ENCODE results near the gene ERCC2. TPM values are rescaled to one million over a fixed set of nuclear protein-coding genes. Genes with fewer than 3 reads are reported as not detected.

ERCC2 gene
- total and polyA plus RNA-seq, 2 experiments from 2014 or later: 33.3 to 81.1 TPM

DNA sequence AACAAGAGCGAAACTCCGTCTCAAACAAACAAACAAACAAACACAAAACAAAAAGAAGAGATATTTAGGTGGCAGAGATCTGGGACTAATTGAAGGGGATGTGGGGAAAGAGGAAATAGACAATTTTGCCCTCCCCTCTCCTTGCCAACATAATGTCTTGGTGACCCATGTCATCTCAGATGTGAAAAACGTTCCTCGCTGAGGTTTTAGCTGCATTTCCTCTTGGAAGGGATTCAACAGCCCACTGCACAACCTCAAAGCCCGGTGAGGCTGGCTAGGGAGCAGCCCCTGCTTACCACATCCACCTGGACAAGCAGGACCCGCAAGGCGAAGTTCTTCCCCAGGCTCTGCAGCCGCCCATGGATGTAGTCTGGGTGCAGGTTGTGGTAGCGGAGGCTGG is 48.4 kb upstream of the ERCC2 start (continued):
- TF ChIP-seq ZNF114 (CRISPR knock-in tag; IDR thresholded peaks at IDR 0.05): no peak

DNA sequence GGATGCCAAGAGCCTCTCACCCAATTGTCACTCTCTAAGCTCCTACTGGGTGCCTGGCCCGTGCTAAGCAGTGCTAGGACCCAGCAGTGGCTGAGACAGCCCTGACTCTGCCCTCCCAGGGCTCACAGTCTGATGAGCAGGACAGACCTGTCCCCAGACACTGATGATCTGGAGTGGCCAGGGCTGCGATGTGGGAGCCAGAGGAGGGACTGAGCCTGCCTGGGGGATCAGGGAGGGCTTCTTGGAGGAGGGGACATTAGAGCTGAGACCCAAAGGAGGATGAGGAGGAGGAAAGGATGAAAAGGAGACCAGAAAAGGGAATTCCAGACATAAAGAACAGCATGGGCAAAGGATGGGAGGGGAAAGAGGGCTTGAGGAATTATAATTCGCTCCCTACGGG is 46.8 kb upstream of the ERCC2 start:
- Histone ChIP-seq H3K4me2 (no peak overlapping the region), H3K79me2 (replicated peaks; ENCODE audit: insufficient read depth) (no peaks in the 10 kb centered on the region; the same call in 1 of the 2 replicates), H3K9me2 (ENCODE audit: insufficient read depth) (no peaks in the 10 kb centered on the region), H3K27ac (ENCODE audit: low read depth) (no peak overlapping the region), H3K27me3 (ENCODE audit: insufficient read depth) (no peaks in the 10 kb centered on the region), H3K4me3 (no peak overlapping the region), H3F3A (replicated peaks; ENCODE audit: low read depth) (no peaks in the 10 kb centered on the region), H3K36me3 (ENCODE audit: insufficient read depth) (no peaks in the 10 kb centered on the region; the same call in 1 of the 2 replicates), H2AFZ (no peak overlapping the region), H3K4me1 (ENCODE audit: insufficient read depth) (no peaks in the 10 kb centered on the region), H4K20me1 (replicated peaks; ENCODE audit: insufficient read depth) (peaks cover 2% of the 10 kb centered on the region; the same call in 1 of the 2 replicates)
- Mint-ChIP-seq H3K4me1 (peaks cover 4% of the 10 kb centered on the region), H3K27ac (no peak overlapping the region), H3K27me3 (ENCODE audit: insufficient read depth, low read depth, poor library complexity) (peaks cover 20% of the 10 kb centered on the region), H3K4me3 (no peak overlapping the region), H3K36me3 (ENCODE audit: low read depth) (peaks cover 57% of the 10 kb centered on the region), H3K9me3 (no peaks in the 10 kb centered on the region)
- ATAC-seq (no peak), DNase-seq (ENCODE audit: low spot score) (no peak)
- no peak for TF ChIP-seq POLR2AphosphoS5 (IDR thresholded peaks at IDR 0.05; ENCODE audit: low read depth)
- no peak for TF ChIP-seq ZNF114 (CRISPR knock-in tag; IDR thresholded peaks at IDR 0.05)
- TF ChIP-seq NANOG (IDR thresholded peaks at IDR 0.05; ENCODE audit: borderline replicate concordance): no peak
- TF ChIP-seq CREB1 (CRISPR knock-in tag; IDR thresholded peaks at IDR 0.05; ENCODE audit: low read depth): no peak
- no peak for TF ChIP-seq STAT1 (IDR thresholded peaks at IDR 0.05; ENCODE audit: unreplicated experiment)
- TF ChIP-seq, protein P1, sequence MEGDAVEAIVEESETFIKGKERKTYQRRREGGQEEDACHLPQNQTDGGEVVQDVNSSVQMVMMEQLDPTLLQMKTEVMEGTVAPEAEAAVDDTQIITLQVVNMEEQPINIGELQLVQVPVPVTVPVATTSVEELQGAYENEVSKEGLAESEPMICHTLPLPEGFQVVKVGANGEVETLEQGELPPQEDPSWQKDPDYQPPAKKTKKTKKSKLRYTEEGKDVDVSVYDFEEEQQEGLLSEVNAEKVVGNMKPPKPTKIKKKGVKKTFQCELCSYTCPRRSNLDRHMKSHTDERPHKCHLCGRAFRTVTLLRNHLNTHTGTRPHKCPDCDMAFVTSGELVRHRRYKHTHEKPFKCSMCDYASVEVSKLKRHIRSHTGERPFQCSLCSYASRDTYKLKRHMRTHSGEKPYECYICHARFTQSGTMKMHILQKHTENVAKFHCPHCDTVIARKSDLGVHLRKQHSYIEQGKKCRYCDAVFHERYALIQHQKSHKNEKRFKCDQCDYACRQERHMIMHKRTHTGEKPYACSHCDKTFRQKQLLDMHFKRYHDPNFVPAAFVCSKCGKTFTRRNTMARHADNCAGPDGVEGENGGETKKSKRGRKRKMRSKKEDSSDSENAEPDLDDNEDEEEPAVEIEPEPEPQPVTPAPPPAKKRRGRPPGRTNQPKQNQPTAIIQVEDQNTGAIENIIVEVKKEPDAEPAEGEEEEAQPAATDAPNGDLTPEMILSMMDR (conservative IDR thresholded peaks at IDR 0.05; ENCODE audit: low read depth in 2 of 2): no peak
- no peak for TF ChIP-seq EZH2phosphoT487 (IDR thresholded peaks at IDR 0.05; ENCODE audit: unreplicated experiment)
- TF ChIP-seq, protein P2, sequence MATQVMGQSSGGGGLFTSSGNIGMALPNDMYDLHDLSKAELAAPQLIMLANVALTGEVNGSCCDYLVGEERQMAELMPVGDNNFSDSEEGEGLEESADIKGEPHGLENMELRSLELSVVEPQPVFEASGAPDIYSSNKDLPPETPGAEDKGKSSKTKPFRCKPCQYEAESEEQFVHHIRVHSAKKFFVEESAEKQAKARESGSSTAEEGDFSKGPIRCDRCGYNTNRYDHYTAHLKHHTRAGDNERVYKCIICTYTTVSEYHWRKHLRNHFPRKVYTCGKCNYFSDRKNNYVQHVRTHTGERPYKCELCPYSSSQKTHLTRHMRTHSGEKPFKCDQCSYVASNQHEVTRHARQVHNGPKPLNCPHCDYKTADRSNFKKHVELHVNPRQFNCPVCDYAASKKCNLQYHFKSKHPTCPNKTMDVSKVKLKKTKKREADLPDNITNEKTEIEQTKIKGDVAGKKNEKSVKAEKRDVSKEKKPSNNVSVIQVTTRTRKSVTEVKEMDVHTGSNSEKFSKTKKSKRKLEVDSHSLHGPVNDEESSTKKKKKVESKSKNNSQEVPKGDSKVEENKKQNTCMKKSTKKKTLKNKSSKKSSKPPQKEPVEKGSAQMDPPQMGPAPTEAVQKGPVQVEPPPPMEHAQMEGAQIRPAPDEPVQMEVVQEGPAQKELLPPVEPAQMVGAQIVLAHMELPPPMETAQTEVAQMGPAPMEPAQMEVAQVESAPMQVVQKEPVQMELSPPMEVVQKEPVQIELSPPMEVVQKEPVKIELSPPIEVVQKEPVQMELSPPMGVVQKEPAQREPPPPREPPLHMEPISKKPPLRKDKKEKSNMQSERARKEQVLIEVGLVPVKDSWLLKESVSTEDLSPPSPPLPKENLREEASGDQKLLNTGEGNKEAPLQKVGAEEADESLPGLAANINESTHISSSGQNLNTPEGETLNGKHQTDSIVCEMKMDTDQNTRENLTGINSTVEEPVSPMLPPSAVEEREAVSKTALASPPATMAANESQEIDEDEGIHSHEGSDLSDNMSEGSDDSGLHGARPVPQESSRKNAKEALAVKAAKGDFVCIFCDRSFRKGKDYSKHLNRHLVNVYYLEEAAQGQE (IDR thresholded peaks at IDR 0.05; ENCODE audit: unreplicated experiment): no peak
- TF ChIP-seq, protein P3, sequence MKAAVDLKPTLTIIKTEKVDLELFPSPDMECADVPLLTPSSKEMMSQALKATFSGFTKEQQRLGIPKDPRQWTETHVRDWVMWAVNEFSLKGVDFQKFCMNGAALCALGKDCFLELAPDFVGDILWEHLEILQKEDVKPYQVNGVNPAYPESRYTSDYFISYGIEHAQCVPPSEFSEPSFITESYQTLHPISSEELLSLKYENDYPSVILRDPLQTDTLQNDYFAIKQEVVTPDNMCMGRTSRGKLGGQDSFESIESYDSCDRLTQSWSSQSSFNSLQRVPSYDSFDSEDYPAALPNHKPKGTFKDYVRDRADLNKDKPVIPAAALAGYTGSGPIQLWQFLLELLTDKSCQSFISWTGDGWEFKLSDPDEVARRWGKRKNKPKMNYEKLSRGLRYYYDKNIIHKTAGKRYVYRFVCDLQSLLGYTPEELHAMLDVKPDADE (IDR thresholded peaks at IDR 0.05): no peak
- no peak for TF ChIP-seq ZNF331 (CRISPR knock-in tag; IDR thresholded peaks at IDR 0.05; ENCODE audit: low read depth)
- TF ChIP-seq, protein P4, sequence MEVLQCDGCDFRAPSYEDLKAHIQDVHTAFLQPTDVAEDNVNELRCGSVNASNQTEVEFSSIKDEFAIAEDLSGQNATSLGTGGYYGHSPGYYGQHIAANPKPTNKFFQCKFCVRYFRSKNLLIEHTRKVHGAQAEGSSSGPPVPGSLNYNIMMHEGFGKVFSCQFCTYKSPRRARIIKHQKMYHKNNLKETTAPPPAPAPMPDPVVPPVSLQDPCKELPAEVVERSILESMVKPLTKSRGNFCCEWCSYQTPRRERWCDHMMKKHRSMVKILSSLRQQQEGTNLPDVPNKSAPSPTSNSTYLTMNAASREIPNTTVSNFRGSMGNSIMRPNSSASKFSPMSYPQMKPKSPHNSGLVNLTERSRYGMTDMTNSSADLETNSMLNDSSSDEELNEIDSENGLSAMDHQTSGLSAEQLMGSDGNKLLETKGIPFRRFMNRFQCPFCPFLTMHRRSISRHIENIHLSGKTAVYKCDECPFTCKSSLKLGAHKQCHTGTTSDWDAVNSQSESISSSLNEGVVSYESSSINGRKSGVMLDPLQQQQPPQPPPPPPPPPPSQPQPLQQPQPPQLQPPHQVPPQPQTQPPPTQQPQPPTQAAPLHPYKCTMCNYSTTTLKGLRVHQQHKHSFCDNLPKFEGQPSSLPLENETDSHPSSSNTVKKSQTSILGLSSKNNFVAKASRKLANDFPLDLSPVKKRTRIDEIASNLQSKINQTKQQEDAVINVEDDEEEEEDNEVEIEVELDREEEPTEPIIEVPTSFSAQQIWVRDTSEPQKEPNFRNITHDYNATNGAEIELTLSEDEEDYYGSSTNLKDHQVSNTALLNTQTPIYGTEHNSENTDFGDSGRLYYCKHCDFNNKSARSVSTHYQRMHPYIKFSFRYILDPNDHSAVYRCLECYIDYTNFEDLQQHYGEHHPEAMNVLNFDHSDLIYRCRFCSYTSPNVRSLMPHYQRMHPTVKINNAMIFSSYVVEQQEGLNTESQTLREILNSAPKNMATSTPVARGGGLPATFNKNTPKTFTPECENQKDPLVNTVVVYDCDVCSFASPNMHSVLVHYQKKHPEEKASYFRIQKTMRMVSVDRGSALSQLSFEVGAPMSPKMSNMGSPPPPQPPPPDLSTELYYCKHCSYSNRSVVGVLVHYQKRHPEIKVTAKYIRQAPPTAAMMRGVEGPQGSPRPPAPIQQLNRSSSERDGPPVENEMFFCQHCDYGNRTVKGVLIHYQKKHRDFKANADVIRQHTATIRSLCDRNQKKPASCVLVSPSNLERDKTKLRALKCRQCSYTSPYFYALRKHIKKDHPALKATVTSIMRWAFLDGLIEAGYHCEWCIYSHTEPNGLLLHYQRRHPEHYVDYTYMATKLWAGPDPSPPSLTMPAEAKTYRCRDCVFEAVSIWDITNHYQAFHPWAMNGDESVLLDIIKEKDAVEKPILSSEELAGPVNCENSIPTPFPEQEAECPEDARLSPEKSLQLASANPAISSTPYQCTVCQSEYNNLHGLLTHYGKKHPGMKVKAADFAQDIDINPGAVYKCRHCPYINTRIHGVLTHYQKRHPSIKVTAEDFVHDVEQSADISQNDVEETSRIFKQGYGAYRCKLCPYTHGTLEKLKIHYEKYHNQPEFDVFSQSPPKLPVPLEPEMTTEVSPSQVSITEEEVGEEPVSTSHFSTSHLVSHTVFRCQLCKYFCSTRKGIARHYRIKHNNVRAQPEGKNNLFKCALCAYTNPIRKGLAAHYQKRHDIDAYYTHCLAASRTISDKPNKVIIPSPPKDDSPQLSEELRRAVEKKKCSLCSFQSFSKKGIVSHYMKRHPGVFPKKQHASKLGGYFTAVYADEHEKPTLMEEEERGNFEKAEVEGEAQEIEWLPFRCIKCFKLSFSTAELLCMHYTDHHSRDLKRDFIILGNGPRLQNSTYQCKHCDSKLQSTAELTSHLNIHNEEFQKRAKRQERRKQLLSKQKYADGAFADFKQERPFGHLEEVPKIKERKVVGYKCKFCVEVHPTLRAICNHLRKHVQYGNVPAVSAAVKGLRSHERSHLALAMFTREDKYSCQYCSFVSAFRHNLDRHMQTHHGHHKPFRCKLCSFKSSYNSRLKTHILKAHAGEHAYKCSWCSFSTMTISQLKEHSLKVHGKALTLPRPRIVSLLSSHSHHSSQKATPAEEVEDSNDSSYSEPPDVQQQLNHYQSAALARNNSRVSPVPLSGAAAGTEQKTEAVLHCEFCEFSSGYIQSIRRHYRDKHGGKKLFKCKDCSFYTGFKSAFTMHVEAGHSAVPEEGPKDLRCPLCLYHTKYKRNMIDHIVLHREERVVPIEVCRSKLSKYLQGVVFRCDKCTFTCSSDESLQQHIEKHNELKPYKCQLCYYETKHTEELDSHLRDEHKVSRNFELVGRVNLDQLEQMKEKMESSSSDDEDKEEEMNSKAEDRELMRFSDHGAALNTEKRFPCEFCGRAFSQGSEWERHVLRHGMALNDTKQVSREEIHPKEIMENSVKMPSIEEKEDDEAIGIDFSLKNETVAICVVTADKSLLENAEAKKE (CRISPR knock-in tag; IDR thresholded peaks at IDR 0.05): no peak
- no peak for TF ChIP-seq EZH2 (IDR thresholded peaks at IDR 0.05; ENCODE audit: low read depth, unreplicated experiment)
- TF ChIP-seq JUNB (IDR thresholded peaks at IDR 0.05; ENCODE audit: unreplicated experiment): no peak

All from GM23338 (cell line).